ENCODE data around the gene TMEM176B. TPM values are rescaled to one million over a fixed set of nuclear protein-coding genes. Genes with fewer than 3 reads are reported as not detected.
A peak's percentile ranks its signal among the peaks of the same experiment; 100 is the strongest.

TMEM176B gene
- total RNA-seq, 2 donors from 2014 or later, result 1.2 TPM; not detected in 1

DNA sequence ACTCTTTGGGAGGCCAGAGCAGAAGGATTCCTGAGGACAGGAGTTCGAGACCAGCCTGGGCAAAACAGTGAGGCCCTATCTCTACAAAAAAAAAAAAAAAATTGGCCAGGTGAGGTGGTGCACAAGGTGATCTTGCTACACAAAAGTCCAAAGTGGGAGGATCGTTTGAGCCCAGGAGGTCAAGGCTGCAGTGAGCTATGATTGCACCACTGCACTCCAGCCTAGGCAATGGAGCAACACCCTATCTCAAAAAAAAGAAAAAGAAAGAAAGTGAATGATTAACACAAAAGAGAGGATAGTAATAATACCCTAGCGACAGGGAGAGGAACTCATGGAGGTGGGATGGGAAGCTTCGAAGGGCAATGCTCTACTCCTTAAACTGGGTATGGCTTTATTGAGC is 30.4 kb downstream of the TMEM176B start:
- peaks cover 5% of the 10 kb centered on the region for H3K9me3 Mint-ChIP-seq
- H3K4me3 Mint-ChIP-seq, result no peak overlapping the region
- H3K36me3 Mint-ChIP-seq, result peaks cover 9% of the 10 kb centered on the region
- DNase-seq (ENCODE audit: low spot score) (no peak), ATAC-seq (no peak)
- H3K4me1 Mint-ChIP-seq (ENCODE audit: low read depth in 2 of 2), result no peaks in the 10 kb centered on the region
- H3K27ac Mint-ChIP-seq, result no peak overlapping the region
- no peaks in the 10 kb centered on the region for H3K27me3 Mint-ChIP-seq

DNA sequence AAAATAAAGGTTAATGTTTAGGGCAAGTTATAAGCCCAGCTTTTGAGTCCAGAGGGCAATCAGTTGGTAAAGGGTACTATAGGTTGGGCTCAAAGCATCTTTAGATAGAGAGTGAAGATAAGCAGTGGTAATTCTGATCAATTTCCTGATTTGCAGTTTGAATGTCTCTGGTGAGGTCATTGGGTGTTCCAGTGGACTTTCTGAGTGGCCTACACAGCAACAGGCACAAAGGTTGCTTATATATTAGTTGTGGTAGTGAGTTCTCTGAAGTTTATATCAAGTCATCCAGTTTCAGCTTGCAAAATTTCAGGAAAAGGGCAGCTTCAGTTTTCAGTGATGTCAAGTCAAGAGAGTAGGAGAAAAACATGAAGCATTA is 33.8 kb downstream of the TMEM176B start:
- Mint-ChIP-seq H3K36me3 (peaks cover 5% of the 10 kb centered on the region), H3K4me1 (ENCODE audit: low read depth in 2 of 2) (no peaks in the 10 kb centered on the region), H3K4me3 (no peak overlapping the region), H3K27me3 (no peaks in the 10 kb centered on the region), H3K9me3 (no peaks in the 10 kb centered on the region), H3K27ac (no peak overlapping the region)
- ATAC-seq (no peak), DNase-seq (ENCODE audit: low spot score) (no peak)

DNA sequence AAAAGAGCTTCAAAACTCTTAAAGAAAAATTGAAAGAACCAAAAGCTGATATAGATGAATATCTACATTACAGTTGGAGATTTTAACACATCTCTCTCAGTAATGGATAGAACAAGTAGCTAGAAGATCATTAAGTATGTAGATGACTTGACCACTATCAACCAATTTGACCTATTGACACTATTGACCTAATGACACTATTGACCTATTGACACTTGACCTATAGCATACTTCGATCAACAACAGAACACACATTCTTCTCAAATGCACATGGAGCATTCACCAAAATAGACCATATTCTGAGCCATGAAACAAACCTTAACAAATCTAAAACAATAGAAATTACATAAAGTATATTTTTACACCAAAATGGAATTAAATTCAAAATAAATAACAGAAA is 40.7 kb downstream of the TMEM176B start:
- H3K4me3 Mint-ChIP-seq, result no peak overlapping the region
- H3K27me3 Mint-ChIP-seq, result no peaks in the 10 kb centered on the region
- H3K36me3 Mint-ChIP-seq, result peaks cover 8% of the 10 kb centered on the region
- DNase-seq (ENCODE audit: low spot score) (no peak), ATAC-seq (no peak)
- no peaks in the 10 kb centered on the region for H3K9me3 Mint-ChIP-seq
- peaks cover 21 to 25% of the 10 kb centered on the region in 2 donors for H3K4me1 Mint-ChIP-seq (ENCODE audit: low read depth in 2 of 2)
- no peak overlapping the region for H3K27ac Mint-ChIP-seq

DNA sequence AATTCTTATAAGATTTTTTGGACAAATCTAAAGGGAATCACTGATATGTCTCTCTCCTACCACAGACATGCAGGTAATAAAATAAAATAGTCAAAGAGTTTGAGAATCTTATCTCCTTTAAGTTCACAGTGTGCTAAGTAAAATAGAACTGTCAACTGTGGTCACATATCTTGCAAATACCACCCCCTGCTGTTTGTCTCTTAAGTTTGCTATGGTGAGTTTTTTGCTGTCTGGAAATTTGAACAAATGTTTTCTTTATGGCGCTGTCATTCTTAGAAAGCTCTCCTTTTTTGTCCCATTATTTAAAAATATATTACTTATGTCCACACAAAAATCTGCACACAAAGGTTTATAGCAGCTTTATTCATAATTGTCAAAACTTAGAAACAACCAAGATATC is 43.3 kb downstream of the TMEM176B start:
- ATAC-seq (no peak), DNase-seq (ENCODE audit: low spot score) (no peak)
- H3K27ac Mint-ChIP-seq, result peak overlapping the region; percentile 94 to 98
- H3K4me3 Mint-ChIP-seq, result peak overlapping the region; percentile 76
- no peaks in the 10 kb centered on the region for H3K9me3 Mint-ChIP-seq
- no peaks in the 10 kb centered on the region for H3K27me3 Mint-ChIP-seq
- H3K4me1 Mint-ChIP-seq (ENCODE audit: low read depth in 2 of 2), result peaks cover 33 to 40% of the 10 kb centered on the region in 2 donors
- H3K36me3 Mint-ChIP-seq, result peaks cover 8% of the 10 kb centered on the region

DNA sequence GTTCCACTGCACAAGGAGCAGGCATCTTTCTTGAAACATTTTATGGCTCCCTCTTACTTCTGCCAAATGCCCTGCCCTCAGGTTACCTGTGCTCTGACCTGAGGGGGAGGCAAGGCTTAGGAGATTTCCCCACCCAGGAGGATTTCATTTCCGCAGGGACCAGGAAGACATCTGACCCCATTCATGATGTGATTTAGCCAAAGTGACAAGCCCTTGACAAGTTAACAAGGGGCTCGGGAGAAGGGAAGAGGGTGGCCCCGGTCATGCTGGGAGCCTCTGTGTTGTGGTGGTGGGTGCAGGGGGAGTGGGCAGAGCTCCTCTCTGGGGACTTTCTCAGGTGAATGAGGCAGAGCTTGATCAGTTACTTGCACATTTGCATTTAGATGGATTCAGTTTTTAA is 44.0 kb downstream of the TMEM176B start:
- H3K36me3 Mint-ChIP-seq, result peaks cover 2% of the 10 kb centered on the region
- no peaks in the 10 kb centered on the region for H3K27me3 Mint-ChIP-seq
- DNase-seq (ENCODE audit: low spot score), result no peak
- H3K9me3 Mint-ChIP-seq, result no peaks in the 10 kb centered on the region
- peaks cover 36 to 40% of the 10 kb centered on the region in 2 donors for H3K4me1 Mint-ChIP-seq (ENCODE audit: low read depth in 2 of 2)
- H3K4me3 Mint-ChIP-seq, result peak overlapping the region; percentile 76
- peak overlapping the region; percentile 94 to 98 for H3K27ac Mint-ChIP-seq
- no peak for ATAC-seq

DNA sequence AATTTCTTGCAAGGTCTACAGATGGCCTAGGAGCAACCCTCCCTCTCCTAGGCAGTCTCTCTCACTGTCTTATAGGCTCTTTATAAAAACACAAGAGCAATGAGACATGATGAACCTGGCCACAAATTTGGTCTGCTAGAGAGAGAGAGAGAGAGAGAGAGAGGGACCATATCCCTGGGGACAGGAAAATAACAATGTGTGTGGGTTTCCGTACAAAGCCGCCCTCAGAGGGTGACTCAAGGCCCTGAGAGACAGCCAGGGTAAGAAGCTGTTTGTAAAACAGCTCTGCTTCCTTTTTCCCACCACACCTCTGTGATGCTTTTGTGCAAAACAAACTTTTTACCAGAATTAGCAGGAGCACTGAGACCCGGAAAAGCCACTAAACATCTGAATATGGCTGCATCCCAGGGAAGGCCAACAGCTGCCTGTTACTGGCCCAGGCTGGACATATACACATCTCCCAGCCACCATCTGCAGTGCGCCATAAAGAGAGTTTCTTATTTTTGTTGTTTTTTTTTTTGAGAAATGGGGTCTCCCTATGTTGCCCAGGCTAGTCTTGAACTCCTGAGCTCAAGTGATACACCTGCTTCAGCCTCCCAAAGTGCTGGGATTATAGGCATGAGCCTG is 44.6 kb downstream of the TMEM176B start:
- H3K4me1 Mint-ChIP-seq (ENCODE audit: low read depth in 2 of 2), result peaks cover 38 to 43% of the 10 kb centered on the region in 2 donors
- DNase-seq (ENCODE audit: low spot score), result peak; percentile 74
- no peaks in the 10 kb centered on the region for H3K9me3 Mint-ChIP-seq
- H3K27ac Mint-ChIP-seq, result peak overlapping the region; percentile 94 to 98
- ATAC-seq, result peak; percentile 84 to 89
- peak overlapping the region; percentile 76 for H3K4me3 Mint-ChIP-seq
- H3K27me3 Mint-ChIP-seq, result no peaks in the 10 kb centered on the region
- no peaks in the 10 kb centered on the region for H3K36me3 Mint-ChIP-seq

DNA sequence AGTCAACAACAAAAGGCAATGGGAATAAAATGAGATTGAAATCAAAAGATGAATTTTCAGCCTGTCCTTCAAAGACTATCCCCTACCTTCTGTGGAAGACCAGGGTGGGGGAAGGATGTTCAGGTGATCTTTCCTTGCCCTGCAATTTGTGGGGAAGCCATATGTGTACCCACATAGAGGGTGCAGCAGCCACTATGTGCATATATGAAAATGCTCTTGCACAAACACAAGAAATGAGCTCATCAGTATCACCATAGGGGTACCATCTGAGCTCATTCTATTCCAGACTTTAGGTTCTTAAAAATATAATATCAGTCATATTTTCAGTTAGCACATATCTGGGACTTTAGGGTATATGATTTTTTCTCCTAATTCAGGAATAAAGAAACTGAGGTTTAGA is 45.2 kb downstream of the TMEM176B start:
- peaks cover 43 to 49% of the 10 kb centered on the region in 2 donors for H3K4me1 Mint-ChIP-seq (ENCODE audit: low read depth in 2 of 2)
- ATAC-seq (peak; percentile 60 to 74), DNase-seq (ENCODE audit: low spot score) (no peak)
- no peaks in the 10 kb centered on the region for H3K9me3 Mint-ChIP-seq
- peak overlapping the region; percentile 94 to 98 for H3K27ac Mint-ChIP-seq
- H3K36me3 Mint-ChIP-seq, result no peaks in the 10 kb centered on the region
- no peaks in the 10 kb centered on the region for H3K27me3 Mint-ChIP-seq
- H3K4me3 Mint-ChIP-seq, result peak overlapping the region; percentile 76

DNA sequence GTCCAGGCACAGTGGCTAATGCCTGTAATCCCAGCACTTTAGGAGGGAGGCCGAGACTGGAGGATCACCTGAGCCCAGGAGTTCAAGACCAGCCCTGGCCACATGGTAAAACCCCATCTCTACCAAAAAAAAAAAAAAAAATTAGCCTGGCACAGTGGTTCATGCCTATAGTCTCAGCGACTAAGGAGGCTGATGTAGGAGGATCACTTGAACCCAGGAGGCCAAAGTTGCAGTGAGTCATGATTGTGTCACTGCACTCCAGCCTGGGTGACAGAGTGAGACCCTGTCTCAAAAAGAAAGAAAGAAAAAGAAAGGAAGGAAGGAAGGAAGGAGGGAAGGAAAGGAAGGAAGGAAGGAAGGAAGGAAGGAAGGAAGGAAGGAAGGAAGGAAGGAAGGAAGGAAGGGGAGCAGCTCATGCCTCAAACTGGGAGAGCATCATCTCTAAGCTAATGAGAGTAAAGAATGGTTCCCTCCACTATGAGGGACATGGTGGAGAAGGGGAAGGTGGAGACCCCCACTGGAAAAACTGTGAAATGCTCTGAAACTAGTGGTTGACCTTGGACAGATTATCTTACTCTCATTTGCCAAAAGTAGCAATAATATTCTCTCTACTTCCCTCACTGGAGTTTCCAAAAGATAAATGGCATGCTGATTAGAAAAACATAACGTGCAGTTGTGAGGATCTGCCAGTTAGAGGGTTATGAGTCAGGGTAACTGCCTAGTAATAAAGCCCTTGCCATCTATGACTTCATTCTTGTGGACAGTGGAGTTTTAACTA is 46.1 kb downstream of the TMEM176B start:
- H3K36me3 Mint-ChIP-seq, result no peaks in the 10 kb centered on the region
- no peaks in the 10 kb centered on the region for H3K27me3 Mint-ChIP-seq
- peak overlapping the region; percentile 94 to 98 for H3K27ac Mint-ChIP-seq
- H3K4me1 Mint-ChIP-seq (ENCODE audit: low read depth in 2 of 2), result peaks cover 50% of the 10 kb centered on the region in 2 donors
- no peaks in the 10 kb centered on the region for H3K9me3 Mint-ChIP-seq
- H3K4me3 Mint-ChIP-seq, result peak overlapping the region; percentile 71
- peak; percentile 74 to 78 for ATAC-seq
- no peak for DNase-seq (ENCODE audit: low spot score)

DNA sequence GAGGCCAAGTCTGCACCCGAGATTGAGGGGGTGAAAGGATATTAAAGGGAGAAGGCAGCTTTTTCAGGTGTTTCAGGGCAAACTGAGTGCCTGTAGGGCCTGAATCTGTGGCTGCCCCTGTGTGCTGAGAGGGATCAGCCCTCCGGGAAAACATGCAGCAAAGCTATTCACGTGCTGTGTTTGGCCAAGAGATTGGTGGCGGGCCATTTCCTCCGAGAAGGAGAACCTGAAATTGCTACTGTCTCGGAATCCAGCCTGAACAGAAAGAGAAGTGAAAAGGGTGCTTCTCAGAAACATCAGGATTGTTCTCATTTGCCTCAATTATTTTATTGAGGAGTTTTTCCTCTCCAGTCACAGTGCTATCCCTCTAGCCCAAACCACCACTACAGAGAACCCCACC is 46.9 kb downstream of the TMEM176B start:
- H3K4me1 Mint-ChIP-seq (ENCODE audit: low read depth in 2 of 2), result peaks cover 55 to 57% of the 10 kb centered on the region in 2 donors
- peak overlapping the region; percentile 94 to 98 for H3K27ac Mint-ChIP-seq
- H3K27me3 Mint-ChIP-seq, result no peaks in the 10 kb centered on the region
- no peaks in the 10 kb centered on the region for H3K36me3 Mint-ChIP-seq
- no peak overlapping the region for H3K4me3 Mint-ChIP-seq
- no peak for DNase-seq (ENCODE audit: low spot score)
- H3K9me3 Mint-ChIP-seq, result no peaks in the 10 kb centered on the region
- no peak for ATAC-seq

DNA sequence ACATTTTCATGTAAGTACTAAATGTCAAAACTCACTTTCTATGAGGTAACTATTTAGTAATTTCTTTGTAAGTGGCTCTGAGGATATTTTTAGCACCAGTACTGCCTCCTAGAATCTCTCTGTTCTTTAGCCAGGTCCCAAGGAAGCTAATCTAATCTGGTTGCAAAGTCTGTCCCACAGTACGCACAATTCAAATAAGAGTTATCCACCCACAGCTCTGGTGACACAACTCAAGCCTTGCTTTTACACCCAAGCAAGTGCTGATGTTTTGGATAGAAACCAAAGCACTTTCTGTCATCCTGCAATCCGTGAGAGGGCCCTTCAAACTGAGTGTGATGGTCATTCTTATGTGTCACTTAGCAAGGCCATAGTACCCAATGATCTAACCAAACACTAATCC is 48.5 kb downstream of the TMEM176B start:
- Mint-ChIP-seq H3K36me3 (no peaks in the 10 kb centered on the region), H3K4me1 (ENCODE audit: low read depth in 2 of 2) (peaks cover 57 to 70% of the 10 kb centered on the region in 2 donors), H3K4me3 (no peak overlapping the region), H3K9me3 (no peaks in the 10 kb centered on the region), H3K27ac (peak overlapping the region in 1 of 2 donors; percentile 77), H3K27me3 (no peaks in the 10 kb centered on the region)
- DNase-seq (ENCODE audit: low spot score) (no peak), ATAC-seq (no peak)

DNA sequence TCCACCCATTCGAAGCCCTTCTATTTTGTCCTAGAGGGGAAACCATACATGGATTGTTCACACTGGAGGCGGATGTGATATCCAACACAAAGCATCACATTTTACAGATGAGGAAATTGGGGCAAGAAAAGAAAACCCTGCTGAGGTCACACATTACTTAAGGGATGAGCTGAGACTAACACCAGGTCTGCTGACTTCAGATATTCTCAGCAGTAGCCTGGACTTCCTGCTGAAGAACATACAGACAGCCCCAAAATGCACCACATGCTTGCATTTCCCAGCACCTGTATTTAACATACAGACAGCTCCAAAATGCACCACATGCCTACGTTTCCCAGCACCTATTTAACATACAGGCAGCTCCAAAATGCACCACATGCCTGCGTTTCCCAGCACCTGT is 51.8 kb downstream of the TMEM176B start:
- peaks cover 7% of the 10 kb centered on the region for H3K36me3 Mint-ChIP-seq
- peak; percentile 83 for ATAC-seq
- H3K9me3 Mint-ChIP-seq, result no peaks in the 10 kb centered on the region

DNA sequence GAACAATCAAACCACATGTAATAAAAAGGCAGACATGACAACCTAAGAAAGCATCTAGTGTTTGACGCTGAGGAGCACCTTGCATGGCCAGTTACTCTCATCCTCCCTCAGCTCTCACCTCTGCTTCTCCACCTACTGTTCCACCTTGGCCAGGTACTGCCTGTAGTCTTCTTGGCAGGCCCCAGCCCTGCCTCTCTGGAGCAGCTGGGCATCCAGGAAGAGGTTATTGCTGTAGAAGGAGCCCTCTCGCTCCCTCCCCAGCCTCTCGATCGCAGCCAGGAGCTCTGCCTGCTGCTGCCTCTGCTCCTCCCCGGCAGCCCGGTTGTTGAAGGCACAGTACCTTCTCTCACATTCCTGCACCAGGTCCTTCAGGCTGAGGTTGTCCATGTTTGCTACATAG is 53.2 kb downstream of the TMEM176B start:
- ATAC-seq, result no peak
- no peak overlapping the region for H3K4me3 Mint-ChIP-seq
- no peaks in the 10 kb centered on the region for H3K27me3 Mint-ChIP-seq
- H3K27ac Mint-ChIP-seq, result peak overlapping the region; percentile 97 to 98
- DNase-seq (ENCODE audit: low spot score), result no peak
- no peaks in the 10 kb centered on the region for H3K9me3 Mint-ChIP-seq
- H3K4me1 Mint-ChIP-seq (ENCODE audit: low read depth in 2 of 2), result peaks cover 52 to 80% of the 10 kb centered on the region in 2 donors
- H3K36me3 Mint-ChIP-seq, result peaks cover 20% of the 10 kb centered on the region

More for the DNA sequence above, 51.8 kb downstream of the TMEM176B start:
- DNase-seq (ENCODE audit: low spot score), result no peak
- H3K4me3 Mint-ChIP-seq, result peak overlapping the region; percentile 19
- H3K27me3 Mint-ChIP-seq, result no peaks in the 10 kb centered on the region
- peaks cover 44 to 70% of the 10 kb centered on the region in 2 donors for H3K4me1 Mint-ChIP-seq (ENCODE audit: low read depth in 2 of 2)
- H3K27ac Mint-ChIP-seq, result peak overlapping the region; percentile 97 to 98

DNA sequence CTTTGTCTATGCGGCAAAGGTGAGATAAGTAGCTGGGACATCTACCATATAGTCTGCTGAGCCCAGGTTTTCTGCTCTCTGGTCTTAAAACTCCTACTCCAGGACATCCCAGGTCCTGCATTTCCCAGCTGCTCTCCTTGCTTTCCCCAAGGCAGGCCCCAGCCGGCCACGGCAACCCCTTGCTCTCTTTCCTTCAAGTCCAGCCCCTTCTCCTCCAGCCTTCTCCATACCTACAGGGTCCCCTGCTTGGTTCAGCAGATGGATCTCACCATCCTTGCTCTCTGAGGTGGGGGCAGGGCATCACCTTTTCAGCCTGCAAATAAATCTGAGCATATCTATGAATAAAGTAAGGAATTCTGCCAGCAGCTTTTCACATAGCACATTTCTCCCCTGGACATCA is 54.3 kb downstream of the TMEM176B start:
- Mint-ChIP-seq H3K27ac (peak overlapping the region; percentile 97 to 98), H3K4me1 (ENCODE audit: low read depth in 2 of 2) (peaks cover 62 to 85% of the 10 kb centered on the region in 2 donors), H3K4me3 (no peak overlapping the region), H3K36me3 (peaks cover 31% of the 10 kb centered on the region), H3K9me3 (no peaks in the 10 kb centered on the region), H3K27me3 (no peaks in the 10 kb centered on the region)
- DNase-seq (ENCODE audit: low spot score) (no peak), ATAC-seq (no peak)

DNA sequence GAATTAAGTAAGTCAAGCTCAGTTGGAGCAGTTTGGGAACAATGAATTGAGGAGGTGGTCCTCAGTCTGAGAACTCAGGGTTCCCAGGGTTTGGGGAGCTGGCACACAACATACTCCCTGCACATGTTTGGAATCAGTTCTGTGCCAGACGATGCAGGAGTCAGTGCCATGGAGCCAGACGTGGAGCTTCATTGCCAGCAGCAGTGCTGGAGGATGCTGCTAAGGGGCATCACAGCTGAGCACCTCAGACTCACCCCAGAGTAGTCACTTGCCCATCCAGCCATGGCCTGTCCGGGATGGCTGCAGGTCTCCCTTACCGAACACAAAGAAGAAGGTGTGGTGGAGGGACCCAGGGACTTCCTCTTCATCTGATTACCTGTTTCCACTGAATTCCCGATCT is 55.1 kb downstream of the TMEM176B start:
- H3K4me1 Mint-ChIP-seq (ENCODE audit: low read depth in 2 of 2), result peaks cover 63 to 86% of the 10 kb centered on the region in 2 donors
- ATAC-seq, result no peak
- peaks cover 3% of the 10 kb centered on the region for H3K9me3 Mint-ChIP-seq
- H3K36me3 Mint-ChIP-seq, result peaks cover 39% of the 10 kb centered on the region
- no peaks in the 10 kb centered on the region for H3K27me3 Mint-ChIP-seq
- H3K27ac Mint-ChIP-seq, result peak overlapping the region; percentile 97 to 98
- no peak overlapping the region for H3K4me3 Mint-ChIP-seq
- no peak for DNase-seq (ENCODE audit: low spot score)

Measured in natural killer cell treated with Interleukin-12 subunit alpha and Interleukin-12 subunit beta and Interleukin-15 and Interleukin-18, amount 100 ng/mL, for 72 hours (primary cell).